DOHH2 (cell line): Measurements from ENCODE around the gene ABCC6.
"Not testable (repeated sequence)": the region's sequence is repeated elsewhere in the genome, so short reads cannot be mapped to it uniquely, and the experiment has no call there.

Experiments
- EZH2phosphoT487 ChIP-seq: fragments of 200-600 bp; sonication (generic); IDR thresholded peaks from 2 replicates; pipeline ENCODE4 v1.6.1; 2017; ENCODE audit warnings: borderline replicate concordance, mild to moderate bottlenecking, antibody characterized with exemption, low read length, moderate library complexity, mixed read lengths
- TF ChIP-seq, protein P1 (sequence below): fragments of 200-600 bp; sonication (generic); IDR thresholded peaks from one replicate; pipeline ENCODE4 v1.5.1; 2014; ENCODE audit warnings: antibody characterized with exemption, mild to moderate bottlenecking, low read depth, low read length; ENCODE audit not compliant: poor library complexity, severe bottlenecking

DNA sequence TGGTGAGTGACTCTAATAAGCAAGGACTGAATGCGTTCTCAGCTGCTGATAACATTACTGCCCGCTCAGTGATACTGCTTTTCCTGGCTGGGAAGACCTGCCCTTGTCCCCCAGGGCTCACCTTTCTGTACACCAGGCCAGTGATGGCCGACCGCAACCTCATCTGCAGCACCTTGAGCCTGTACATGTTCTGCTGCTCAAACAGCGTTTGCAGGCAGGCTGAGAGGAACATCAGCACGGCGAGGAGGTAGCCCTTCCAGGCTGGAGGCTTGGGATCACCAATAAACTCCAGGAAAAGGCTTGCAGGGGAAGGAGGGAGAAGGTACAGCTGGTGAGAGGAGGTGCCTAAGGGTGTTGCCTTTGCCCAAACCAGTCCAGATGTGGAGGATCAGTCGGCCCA is 21.4 kb downstream of the ABCC6 start:
- TF ChIP-seq, protein P1, sequence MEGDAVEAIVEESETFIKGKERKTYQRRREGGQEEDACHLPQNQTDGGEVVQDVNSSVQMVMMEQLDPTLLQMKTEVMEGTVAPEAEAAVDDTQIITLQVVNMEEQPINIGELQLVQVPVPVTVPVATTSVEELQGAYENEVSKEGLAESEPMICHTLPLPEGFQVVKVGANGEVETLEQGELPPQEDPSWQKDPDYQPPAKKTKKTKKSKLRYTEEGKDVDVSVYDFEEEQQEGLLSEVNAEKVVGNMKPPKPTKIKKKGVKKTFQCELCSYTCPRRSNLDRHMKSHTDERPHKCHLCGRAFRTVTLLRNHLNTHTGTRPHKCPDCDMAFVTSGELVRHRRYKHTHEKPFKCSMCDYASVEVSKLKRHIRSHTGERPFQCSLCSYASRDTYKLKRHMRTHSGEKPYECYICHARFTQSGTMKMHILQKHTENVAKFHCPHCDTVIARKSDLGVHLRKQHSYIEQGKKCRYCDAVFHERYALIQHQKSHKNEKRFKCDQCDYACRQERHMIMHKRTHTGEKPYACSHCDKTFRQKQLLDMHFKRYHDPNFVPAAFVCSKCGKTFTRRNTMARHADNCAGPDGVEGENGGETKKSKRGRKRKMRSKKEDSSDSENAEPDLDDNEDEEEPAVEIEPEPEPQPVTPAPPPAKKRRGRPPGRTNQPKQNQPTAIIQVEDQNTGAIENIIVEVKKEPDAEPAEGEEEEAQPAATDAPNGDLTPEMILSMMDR = not testable (repeated sequence)
- TF ChIP-seq EZH2phosphoT487 = not testable (repeated sequence)
